GM20000 (cell line): ENCODE measurements around the gene KCNJ6.

ENCODE experiments used
- DNase-seq: peaks from one replicate; pipeline ENCODE4 v3.0.0; 2012; ENCODE audit warnings: low spot score
- TF ChIP-seq, protein P1 (sequence below): IDR thresholded peaks from 2 replicates; pipeline ENCODE4 v1.5.1; 2012; ENCODE audit warnings: mild to moderate bottlenecking, control low read depth; ENCODE audit errors: extremely low read depth, missing control alignments

The KCNJ6 gene

DNA sequence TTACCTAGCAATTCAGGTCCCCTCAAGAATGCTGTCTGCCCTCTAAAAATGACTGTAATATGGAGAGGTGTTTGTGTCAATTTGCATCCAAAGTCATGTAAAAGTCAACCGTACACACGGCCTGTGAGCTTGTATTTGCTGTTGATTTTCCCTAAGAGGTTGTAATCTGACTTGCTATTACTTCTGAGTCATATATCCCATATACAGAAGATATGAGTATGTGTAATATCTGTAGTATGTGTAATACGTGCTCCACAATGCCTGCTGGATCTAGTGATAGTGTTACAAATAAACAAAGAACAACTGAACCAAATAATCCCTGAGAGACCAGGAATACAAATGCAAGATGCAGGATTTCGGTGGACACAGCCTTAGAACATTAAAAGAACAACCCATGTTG lies 1.4 kb upstream of the KCNJ6 start:
- TF ChIP-seq, protein P1, sequence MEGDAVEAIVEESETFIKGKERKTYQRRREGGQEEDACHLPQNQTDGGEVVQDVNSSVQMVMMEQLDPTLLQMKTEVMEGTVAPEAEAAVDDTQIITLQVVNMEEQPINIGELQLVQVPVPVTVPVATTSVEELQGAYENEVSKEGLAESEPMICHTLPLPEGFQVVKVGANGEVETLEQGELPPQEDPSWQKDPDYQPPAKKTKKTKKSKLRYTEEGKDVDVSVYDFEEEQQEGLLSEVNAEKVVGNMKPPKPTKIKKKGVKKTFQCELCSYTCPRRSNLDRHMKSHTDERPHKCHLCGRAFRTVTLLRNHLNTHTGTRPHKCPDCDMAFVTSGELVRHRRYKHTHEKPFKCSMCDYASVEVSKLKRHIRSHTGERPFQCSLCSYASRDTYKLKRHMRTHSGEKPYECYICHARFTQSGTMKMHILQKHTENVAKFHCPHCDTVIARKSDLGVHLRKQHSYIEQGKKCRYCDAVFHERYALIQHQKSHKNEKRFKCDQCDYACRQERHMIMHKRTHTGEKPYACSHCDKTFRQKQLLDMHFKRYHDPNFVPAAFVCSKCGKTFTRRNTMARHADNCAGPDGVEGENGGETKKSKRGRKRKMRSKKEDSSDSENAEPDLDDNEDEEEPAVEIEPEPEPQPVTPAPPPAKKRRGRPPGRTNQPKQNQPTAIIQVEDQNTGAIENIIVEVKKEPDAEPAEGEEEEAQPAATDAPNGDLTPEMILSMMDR, result no peak
- no peak for DNase-seq

DNA sequence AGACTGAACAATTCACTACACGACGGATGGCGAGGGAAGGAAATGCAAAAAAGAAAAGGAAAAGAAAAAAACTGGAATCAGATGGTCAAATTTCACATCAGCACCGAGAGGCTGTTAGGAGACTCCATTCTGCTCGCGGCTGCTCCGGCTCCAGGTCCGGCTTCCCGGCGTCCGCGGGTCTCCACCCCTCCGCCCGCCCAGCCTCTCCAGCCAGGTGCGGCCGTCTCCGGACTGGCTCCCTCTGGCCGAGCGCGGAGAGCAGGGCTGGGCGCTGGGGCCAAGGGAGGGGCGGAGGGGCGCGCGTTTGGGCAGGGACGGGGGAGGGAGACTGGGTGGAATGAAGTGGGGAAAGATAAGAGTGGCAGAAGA lies 332 bp downstream of the KCNJ6 start:
- DNase-seq, result no peak
- TF ChIP-seq, protein P1, result no peak

DNA sequence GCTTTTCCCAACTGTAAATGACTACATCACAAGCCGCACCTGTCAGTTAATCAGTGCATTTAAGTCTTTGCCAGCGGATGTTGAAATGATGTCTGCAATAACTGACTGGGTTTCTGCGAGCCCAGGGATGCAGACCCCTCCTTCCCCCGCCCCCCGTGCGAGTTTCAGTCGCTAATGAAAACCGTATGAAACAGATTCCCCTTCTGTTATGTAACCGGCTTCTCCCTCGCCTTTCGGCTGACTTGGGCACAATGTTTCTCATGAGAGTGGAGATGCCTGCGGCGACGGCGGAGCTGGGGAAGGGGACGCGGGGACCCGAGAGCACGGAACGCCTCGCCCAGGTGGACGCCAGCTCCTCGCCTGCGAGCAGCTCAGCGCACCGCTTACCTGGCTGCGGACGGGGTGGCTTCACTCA lies 753 bp downstream of the KCNJ6 start:
- TF ChIP-seq, protein P1, result no peak
- DNase-seq, result no peak

DNA sequence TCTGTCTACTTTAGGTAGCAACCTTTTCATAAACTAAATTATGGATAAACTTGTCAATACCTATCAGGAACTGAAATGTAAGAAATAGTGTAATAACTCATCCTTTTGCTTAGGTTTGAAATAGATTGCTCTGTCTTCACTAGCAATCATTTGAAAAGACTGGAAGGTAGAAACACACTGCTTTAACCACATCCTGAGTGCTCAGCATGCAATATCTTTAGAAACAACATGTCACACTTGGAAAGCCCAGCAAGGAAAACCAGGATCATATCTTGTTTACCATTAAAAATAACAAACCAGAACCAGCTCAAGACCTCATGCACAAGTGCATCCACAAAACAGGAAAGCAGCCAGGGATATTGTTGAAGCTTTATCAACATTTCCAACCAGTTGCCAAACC lies 3.6 kb downstream of the KCNJ6 start:
- TF ChIP-seq, protein P1, result no peak
- no peak for DNase-seq

DNA sequence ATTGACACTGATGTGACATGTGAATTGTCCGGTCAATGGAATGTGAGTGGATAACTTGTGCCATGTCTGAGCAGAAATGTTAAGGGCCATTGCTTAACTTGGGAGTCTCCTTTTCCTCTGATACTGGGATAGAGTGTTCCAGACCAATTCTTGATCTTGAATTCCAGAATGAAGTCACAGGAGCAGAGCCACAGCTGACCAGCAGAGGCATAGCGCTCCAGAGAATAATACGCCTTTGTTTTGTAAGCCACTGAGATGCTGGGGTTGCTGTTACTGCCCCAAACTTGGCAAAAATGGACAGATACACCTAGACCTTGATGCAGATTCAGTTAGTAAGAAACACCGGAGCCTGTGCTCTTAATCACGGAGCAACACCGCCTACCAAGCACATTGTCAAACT lies 6.3 kb downstream of the KCNJ6 start:
- no peak for DNase-seq
- TF ChIP-seq, protein P1, result no peak

DNA sequence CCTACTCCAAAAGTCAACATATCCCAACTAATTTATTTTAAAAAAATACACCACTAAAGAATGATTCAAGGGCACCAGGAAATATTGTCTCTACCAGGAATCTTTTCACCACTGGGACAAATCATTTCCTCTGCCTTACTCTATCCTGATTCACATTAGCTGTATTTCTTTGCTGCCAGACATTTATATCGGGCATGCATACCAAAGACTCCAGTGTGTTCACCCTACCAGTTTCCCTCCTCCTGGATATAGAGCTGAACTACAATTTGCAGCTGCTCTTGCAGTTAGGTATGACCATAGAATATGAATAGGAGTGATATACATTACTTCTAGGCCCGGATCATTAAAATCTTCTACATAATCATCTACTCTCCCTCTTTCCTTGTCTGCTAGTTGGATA lies 7.6 kb downstream of the KCNJ6 start:
- DNase-seq, result no peak
- TF ChIP-seq, protein P1, result no peak

DNA sequence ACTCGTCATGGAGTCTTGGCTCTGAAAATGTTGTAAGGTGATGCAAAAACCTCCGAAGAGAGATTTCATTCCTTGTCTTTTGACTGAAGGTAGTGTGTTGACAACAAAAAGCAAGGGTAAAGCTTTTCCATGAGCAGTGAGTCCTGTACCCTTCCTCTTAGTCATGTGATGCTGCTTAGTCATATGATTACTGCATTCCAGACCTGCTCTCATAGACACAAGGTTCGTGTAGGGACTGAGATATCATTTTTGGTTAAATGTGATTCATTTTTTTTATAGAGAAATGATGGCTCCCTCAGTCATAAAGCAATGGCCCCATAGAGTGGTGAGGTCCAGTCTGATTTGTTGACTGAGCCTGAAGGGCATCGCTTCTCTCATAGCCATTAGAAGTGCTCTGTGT lies 9.2 kb downstream of the KCNJ6 start:
- TF ChIP-seq, protein P1, result no peak
- DNase-seq, result no peak
